Loucy (cell line): ENCODE measurements around the gene RGL4.

ENCODE experiments used
- H2AFZ ChIP-seq: fragments of 200-600 bp; sonication (generic); 2 replicates; pipeline ENCODE4 v1.6.0; 2016; ENCODE audit warnings: antibody characterized with exemption, mild to moderate bottlenecking, low read length, moderate library complexity
- H3F3A ChIP-seq: fragments of 200-600 bp; 2 replicates; pipeline ENCODE4 v1.6.0; 2016; ENCODE audit warnings: antibody characterized with exemption, low read depth, mild to moderate bottlenecking
- H3K27me3 ChIP-seq: fragments of 200-600 bp; sonication (generic); 2 replicates; pipeline ENCODE4 v1.6.1; 2014; ENCODE audit warnings: low read length, mild to moderate bottlenecking; ENCODE audit not compliant: insufficient read depth, poor library complexity, severe bottlenecking
- H3K36me3 ChIP-seq: fragments of 200-600 bp; sonication (generic); 2 replicates; pipeline ENCODE4 v1.6.1; 2016; ENCODE audit warnings: low read length; ENCODE audit not compliant: insufficient read depth
- H3K4me1 ChIP-seq: fragments of 200-600 bp; sonication (generic); 2 replicates; pipeline ENCODE4 v1.5.1; 2014; ENCODE audit warnings: low read length, mild to moderate bottlenecking; ENCODE audit not compliant: insufficient read depth, poor library complexity, severe bottlenecking
- H3K4me2 ChIP-seq: fragments of 200-600 bp; sonication (generic); 2 replicates; pipeline ENCODE4 v1.6.0; 2014; ENCODE audit warnings: antibody characterized with exemption, low read length, low read depth, mild to moderate bottlenecking; ENCODE audit not compliant: poor library complexity, severe bottlenecking
- H3K4me3 ChIP-seq: fragments of 200-600 bp; sonication (generic); 2 replicates; pipeline ENCODE4 v1.5.1; 2014; ENCODE audit warnings: low read length, mild to moderate bottlenecking, mixed read lengths; ENCODE audit not compliant: poor library complexity, severe bottlenecking
- H3K79me2 ChIP-seq: fragments of 200-600 bp; sonication (generic); 2 replicates; pipeline ENCODE4 v1.6.1; 2014; ENCODE audit warnings: low read length; ENCODE audit not compliant: insufficient read depth
- H3K9ac ChIP-seq: fragments of 200-600 bp; sonication (generic); 2 replicates; pipeline ENCODE4 v1.6.0; 2014; ENCODE audit warnings: mild to moderate bottlenecking, low read depth, low read length, moderate library complexity; ENCODE audit not compliant: poor library complexity, severe bottlenecking
- H3K9me2 ChIP-seq: fragments of 200-600 bp; sonication (generic); replicated peaks from 2 replicates; pipeline ENCODE4 v1.6.1; 2016; ENCODE audit warnings: low read depth, low read length, mixed read lengths
- H3K9me3 ChIP-seq: fragments of 200-600 bp; sonication (generic); 2 replicates; pipeline ENCODE4 v1.6.1; 2014; ENCODE audit warnings: mild to moderate bottlenecking, antibody characterized with exemption, low read length, low read depth; ENCODE audit not compliant: insufficient read depth
- H4K20me1 ChIP-seq: fragments of 200-600 bp; sonication (generic); 2 replicates; pipeline ENCODE4 v1.6.0; 2014; ENCODE audit warnings: antibody characterized with exemption, low read length, mild to moderate bottlenecking; ENCODE audit not compliant: insufficient read depth, poor library complexity, severe bottlenecking
- CTCF ChIP-seq: fragments of 200-600 bp; sonication (generic); conservative IDR thresholded peaks from 2 replicates; pipeline ENCODE4 v1.5.1; 2014; ENCODE audit warnings: mild to moderate bottlenecking, antibody characterized with exemption, low read length
- EZH2phosphoT487 ChIP-seq: fragments of 200-600 bp; IDR thresholded peaks from 2 replicates; pipeline ENCODE4 v1.6.1; 2018; ENCODE audit warnings: antibody characterized with exemption, mild to moderate bottlenecking, moderate library complexity, borderline replicate concordance

RGL4 gene

GRCh38 chr22:23689414-23689813, 1.4 kb upstream of the RGL4 start:
- Histone ChIP-seq H3K4me1 (no peaks in the 10 kb centered on the region), H3K36me3 (peaks cover 32% of the 10 kb centered on the region; the same call in 1 of the 2 replicates)

GRCh38 chr22:23691748-23692423, 1.1 kb downstream of the RGL4 start:
- Histone ChIP-seq H3K4me2 (no peak overlapping the region), H3F3A (no peaks in the 10 kb centered on the region), H3K9me3 (no peaks in the 10 kb centered on the region), H3K9ac (no peak overlapping the region), H3K79me2 (peaks cover 12% of the 10 kb centered on the region), H3K4me3 (no peak overlapping the region), H3K4me1 (peaks cover 22% of the 10 kb centered on the region), H3K9me2 (no peaks in the 10 kb centered on the region), H3K36me3 (peaks cover 41% of the 10 kb centered on the region; the same call in 1 of the 2 replicates), H4K20me1 (no peaks in the 10 kb centered on the region), H3K27me3 (no peaks in the 10 kb centered on the region), H2AFZ (no peak overlapping the region)
- TF ChIP-seq CTCF = no peak
- TF ChIP-seq EZH2phosphoT487 = no peak

More at GRCh38 chr22:23689414-23689813, 1.4 kb upstream of the RGL4 start:
- Histone ChIP-seq H2AFZ (no peak overlapping the region), H3K9me3 (no peaks in the 10 kb centered on the region), H3K4me2 (no peak overlapping the region), H3K27me3 (no peaks in the 10 kb centered on the region), H3K79me2 (no peaks in the 10 kb centered on the region), H3K4me3 (no peak overlapping the region), H3K9me2 (no peaks in the 10 kb centered on the region), H4K20me1 (no peaks in the 10 kb centered on the region), H3K9ac (no peak overlapping the region), H3F3A (no peaks in the 10 kb centered on the region)
- TF ChIP-seq EZH2phosphoT487 = no peak
- TF ChIP-seq CTCF = no peak

- H2AFZ ChIP-seq = no peak overlapping the region
- H3K4me3 ChIP-seq = no peak overlapping the region
Observed at GRCh38 chr22:23692598-23693291, 1.9 kb downstream of the RGL4 start.

More at GRCh38 chr22:23692598-23693291, 1.9 kb downstream of the RGL4 start:
- H3K27me3 ChIP-seq = no peaks in the 10 kb centered on the region
- H3K4me1 ChIP-seq = peaks cover 30% of the 10 kb centered on the region
- no peak overlapping the region for H3K4me2 ChIP-seq
- H3K36me3 ChIP-seq = peaks cover 41% of the 10 kb centered on the region; the same call in 1 of the 2 replicates
- TF ChIP-seq EZH2phosphoT487 = no peak
- no peak for TF ChIP-seq CTCF
- no peaks in the 10 kb centered on the region for H3F3A ChIP-seq
- no peaks in the 10 kb centered on the region for H4K20me1 ChIP-seq
- H3K79me2 ChIP-seq = peaks cover 20% of the 10 kb centered on the region
- H3K9me2 ChIP-seq = no peaks in the 10 kb centered on the region
- H3K9ac ChIP-seq = no peak overlapping the region
- H3K9me3 ChIP-seq = no peaks in the 10 kb centered on the region
